ENCODE measurements around the gene DCANP1. TPM values are rescaled to one million over a fixed set of nuclear protein-coding genes. Genes with fewer than 3 reads are reported as not detected.

DCANP1 gene
- total RNA-seq, 1 experiment from 2014 or later, result not detected

GRCh38 chr5:135432113-135432512 is 15.0 kb downstream of the DCANP1 start:
- Mint-ChIP-seq H3K27ac (no peak overlapping the region), H3K4me3 (no peak overlapping the region), H3K27me3 (ENCODE audit: low read depth) (peaks cover 4% of the 10 kb centered on the region), H3K9me3 (peaks cover 15% of the 10 kb centered on the region), H3K4me1 (peaks cover 9% of the 10 kb centered on the region), H3K36me3 (peaks cover 6% of the 10 kb centered on the region)
- DNase-seq (ENCODE audit: low spot score) (peak; percentile 40), ATAC-seq (peak; percentile 85)
- ChIA-PET CTCF (interaction anchor here (0.9 kb wide), 2 partner anchors 25 to 30 kb away, joined by 3 to 4 read pairs; no protein-coding TSS in a partner anchor), POLR2A (no interaction called here)
- TF ChIP-seq USF2 (CRISPR knock-in tag; IDR thresholded peaks at IDR 0.05) (no peak), NFATC4 (CRISPR knock-in tag; IDR thresholded peaks at IDR 0.05) (no peak), HMGA2 (CRISPR knock-in tag; IDR thresholded peaks at IDR 0.05) (no peak), GRHL2 (CRISPR knock-in tag; IDR thresholded peaks at IDR 0.05; ENCODE audit: insufficient replicate concordance, severe bottlenecking) (no peak), RORB (CRISPR knock-in tag; IDR thresholded peaks at IDR 0.05) (no peak), ATF3 (CRISPR knock-in tag; conservative IDR thresholded peaks at IDR 0.05) (no peak)

GRCh38 chr5:135430135-135430437 is 17.1 kb downstream of the DCANP1 start:
- CTCF ChIA-PET, result no interaction called here
- H3K9me3 Mint-ChIP-seq, result peaks cover 15% of the 10 kb centered on the region
- H3K27ac Mint-ChIP-seq, result no peak overlapping the region
- POLR2A ChIA-PET, result no interaction called here
- peaks cover 6% of the 10 kb centered on the region for H3K36me3 Mint-ChIP-seq
- ATAC-seq, result no peak
- TF ChIP-seq PREB (CRISPR knock-in tag; IDR thresholded peaks at IDR 0.05; ENCODE audit: borderline replicate concordance) (no peak), CDX4 (CRISPR knock-in tag; IDR thresholded peaks at IDR 0.05; ENCODE audit: borderline replicate concordance) (no peak), CREM (CRISPR knock-in tag; IDR thresholded peaks at IDR 0.05) (no peak), SMAD3 (CRISPR knock-in tag; IDR thresholded peaks at IDR 0.05; ENCODE audit: borderline replicate concordance) (no peak), CBFB (CRISPR knock-in tag; IDR thresholded peaks at IDR 0.05; ENCODE audit: low read depth) (no peak), ZNF423 (CRISPR knock-in tag; IDR thresholded peaks at IDR 0.05) (no peak), ZNF138 (CRISPR knock-in tag; conservative IDR thresholded peaks at IDR 0.05) (no peak), TCF7 (CRISPR knock-in tag; IDR thresholded peaks at IDR 0.05; ENCODE audit: low read depth) (no peak), CTCF (IDR thresholded peaks at IDR 0.05) (no peak), ERG (CRISPR knock-in tag; IDR thresholded peaks at IDR 0.05) (no peak), GABPB1 (CRISPR knock-in tag; IDR thresholded peaks at IDR 0.05) (no peak), PRDM15 (CRISPR knock-in tag; IDR thresholded peaks at IDR 0.05) (no peak), NFYB (CRISPR knock-in tag; conservative IDR thresholded peaks at IDR 0.05; ENCODE audit: low read depth) (no peak), ZNF263 (CRISPR knock-in tag; IDR thresholded peaks at IDR 0.05; ENCODE audit: low read depth) (no peak), TEAD4 (CRISPR knock-in tag; IDR thresholded peaks at IDR 0.05) (no peak), ZNF671 (CRISPR knock-in tag; IDR thresholded peaks at IDR 0.05) (no peak), SOX15 (CRISPR knock-in tag; IDR thresholded peaks at IDR 0.05) (no peak), ATF3 (CRISPR knock-in tag; conservative IDR thresholded peaks at IDR 0.05) (no peak), MAX (CRISPR knock-in tag; IDR thresholded peaks at IDR 0.05) (no peak)
- H3K4me1 Mint-ChIP-seq, result peaks cover 9% of the 10 kb centered on the region
- H3K27me3 Mint-ChIP-seq (ENCODE audit: low read depth), result peaks cover 6% of the 10 kb centered on the region
- no peak for DNase-seq (ENCODE audit: low spot score)
- H3K4me3 Mint-ChIP-seq, result no peak overlapping the region

All from WTC11 (cell line).